Stimulated activated CD4-positive, alpha-beta T cell treated with anti-CD3 and anti-CD28 coated beads, Interleukin-2, amount 100 ng/mL, for 24 hours (primary cell): ENCODE measurements around the gene RASSF1.

Experiments used
- DNase-seq, 2 donors: peaks; one replicate each; pipeline ENCODE4 v3.0.0-alpha.2; 2020

RASSF1 gene, protein sequence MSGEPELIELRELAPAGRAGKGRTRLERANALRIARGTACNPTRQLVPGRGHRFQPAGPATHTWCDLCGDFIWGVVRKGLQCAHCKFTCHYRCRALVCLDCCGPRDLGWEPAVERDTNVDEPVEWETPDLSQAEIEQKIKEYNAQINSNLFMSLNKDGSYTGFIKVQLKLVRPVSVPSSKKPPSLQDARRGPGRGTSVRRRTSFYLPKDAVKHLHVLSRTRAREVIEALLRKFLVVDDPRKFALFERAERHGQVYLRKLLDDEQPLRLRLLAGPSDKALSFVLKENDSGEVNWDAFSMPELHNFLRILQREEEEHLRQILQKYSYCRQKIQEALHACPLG

DNA sequence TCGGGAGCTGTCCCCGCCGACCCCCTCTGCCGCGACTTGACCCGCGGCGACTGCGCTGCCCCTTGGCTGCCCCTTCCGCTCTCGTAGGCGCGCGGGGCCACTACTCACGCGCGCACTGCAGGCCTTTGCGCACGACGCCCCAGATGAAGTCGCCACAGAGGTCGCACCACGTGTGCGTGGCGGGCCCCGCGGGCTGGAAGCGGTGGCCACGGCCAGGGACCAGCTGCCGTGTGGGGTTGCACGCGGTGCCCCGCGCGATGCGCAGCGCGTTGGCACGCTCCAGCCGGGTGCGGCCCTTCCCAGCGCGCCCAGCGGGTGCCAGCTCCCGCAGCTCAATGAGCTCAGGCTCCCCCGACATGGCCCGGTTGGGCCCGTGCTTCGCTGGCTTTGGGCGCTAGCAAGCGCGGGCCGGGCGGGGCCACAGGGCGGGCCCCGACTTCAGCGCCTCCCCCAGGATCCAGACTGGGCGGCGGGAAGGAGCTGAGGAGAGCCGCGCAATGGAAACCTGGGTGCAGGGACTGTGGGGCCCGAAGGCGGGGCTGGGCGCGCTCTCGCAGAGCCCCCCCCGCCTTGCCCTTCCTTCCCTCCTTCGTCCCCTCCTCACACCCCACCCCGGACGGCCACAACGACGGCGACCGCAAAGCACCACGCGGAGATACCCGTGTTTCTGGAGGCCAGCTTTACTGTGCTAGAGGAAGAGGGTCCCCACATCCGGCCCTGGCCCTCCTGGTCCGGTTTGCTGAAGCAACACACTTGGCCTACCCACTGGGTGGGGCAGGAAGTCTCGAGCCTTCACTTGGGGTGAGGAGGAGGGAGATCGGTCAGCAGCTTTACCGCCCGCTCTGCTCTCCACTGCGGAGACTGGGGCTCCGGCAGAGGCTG, at the start of gene RASSF1:
RASSF1 (minus strand) TSS at position 389 of the 882 bp plus-strand sequence; CDS start at position 358, 31 bp downstream.
- DNase-seq, result peak; percentile 69 to 84

DNA sequence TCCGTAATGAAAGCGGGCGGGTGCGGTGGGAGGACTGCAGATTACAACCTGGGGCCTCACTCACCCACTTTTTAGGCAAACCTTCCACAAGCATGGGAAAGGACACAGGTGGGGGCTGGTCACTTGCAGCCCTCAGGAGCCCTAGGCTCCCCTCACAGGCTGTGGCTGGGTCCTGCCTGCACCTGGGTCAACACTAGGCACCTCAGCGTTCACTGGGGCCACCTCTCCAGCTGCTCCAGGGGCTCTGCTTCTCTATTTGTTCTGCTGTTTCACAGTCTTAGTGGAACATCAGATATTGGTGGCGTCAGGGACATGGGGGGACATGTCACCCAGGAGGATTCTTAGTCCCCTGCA, 48.8 kb upstream of the RASSF1 start:
- DNase-seq, result no peak

DNA sequence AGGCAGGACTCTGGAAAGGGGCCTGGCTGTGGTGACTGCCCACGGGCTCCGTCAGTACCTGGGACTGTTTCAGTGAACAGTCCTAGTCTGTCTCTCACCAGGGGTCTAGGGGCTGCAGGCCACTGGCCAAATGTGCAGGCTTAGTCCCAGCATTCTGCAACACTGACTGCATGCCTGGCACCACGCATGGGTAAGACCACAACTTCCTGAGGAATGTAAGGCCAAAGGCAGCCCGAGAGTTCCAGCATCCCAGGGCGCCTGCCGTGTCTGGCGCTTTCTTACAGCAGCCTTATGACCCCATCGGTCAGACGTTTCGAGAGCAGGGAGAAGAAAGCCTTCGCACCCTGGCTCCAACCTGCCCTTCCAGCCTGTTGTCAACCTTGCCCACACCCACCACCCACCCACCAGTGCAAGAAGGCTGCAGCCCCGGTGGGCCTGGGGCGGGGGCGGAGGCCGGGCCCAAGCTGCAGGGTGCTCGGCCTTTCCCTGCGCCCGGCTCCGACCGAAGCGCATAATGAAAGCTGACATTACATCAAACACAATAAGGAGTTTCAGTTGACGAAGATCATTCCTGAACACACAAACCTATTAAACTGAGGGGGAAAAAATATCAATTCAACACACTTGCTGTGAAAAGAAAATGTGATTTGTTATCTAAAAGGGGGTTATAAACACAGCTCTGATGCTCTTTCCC, 48.2 kb upstream of the RASSF1 start:
- no peak for DNase-seq

DNA sequence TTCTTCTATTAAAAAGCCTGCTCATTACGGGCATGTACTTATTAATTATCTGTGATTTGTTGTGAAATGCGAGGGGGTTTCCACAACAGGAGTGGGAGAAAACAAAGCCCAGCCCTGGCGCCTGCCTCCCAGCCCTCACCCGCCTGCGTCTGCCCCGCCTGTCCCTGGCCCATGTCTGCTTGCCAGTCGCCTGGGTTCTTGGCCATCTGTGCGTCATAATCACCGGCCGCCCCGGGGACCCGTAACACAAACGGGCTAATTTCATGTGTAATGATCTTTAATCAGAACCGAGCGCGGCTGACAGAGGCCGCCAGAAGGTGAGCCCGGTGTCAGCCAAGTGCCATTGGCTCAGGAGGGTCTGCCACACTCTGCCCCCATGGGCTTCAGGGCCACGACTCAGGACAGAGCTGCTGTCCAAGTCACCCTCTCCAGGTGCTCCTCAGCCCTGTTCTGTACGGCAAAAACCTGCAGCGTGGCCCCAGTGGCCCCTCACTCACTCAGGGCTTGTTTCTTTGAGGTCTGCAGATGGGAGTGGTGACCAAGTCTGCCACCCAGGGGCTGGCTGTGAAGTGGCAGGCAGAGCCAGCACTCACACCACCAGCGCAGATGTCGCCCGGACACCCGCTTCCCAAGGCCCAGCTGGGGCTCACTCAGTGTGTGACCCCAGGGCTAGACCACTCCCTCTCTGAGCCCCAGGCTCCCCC, 47.5 kb upstream of the RASSF1 start:
- no peak for DNase-seq

DNA sequence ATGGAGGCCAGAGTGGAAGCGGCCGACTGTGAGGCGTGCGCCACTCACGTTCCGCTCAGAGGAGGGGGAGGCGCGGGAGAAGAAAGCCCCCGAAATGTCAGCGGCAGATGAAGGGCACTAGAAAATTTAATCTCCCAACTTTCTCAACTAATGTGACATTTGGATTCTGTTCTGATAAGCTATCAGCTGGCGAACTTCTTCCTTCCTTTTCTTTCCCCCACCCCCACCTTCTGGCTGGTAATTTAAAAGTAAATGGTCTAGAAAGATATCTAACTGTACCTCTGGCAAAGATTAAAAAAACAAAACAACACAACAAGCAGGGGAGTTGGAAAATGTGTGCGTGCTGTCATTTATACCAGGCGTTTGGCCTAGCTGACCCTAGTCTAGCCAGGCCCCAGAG, 45.1 kb upstream of the RASSF1 start:
- no peak for DNase-seq

DNA sequence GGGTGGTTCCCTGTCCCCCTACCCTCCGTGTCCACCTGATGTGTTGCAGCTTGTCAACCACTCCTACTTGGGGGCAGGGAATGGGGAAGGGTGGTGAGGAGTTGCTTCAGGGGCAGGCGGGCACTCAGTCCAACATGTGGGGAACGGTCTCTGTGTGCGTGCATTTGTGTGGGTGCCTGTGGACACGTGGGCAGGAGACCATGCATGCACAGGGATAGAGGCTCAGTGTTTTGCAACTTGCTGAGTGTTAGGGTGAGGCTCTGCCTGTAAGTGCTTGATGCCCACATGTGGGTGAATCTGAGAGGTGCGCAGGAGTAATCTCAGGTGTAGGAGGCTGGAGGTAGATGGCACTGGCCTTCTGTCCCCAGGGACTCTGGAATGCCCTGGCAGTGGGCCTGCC, 43.1 kb upstream of the RASSF1 start:
- no peak for DNase-seq

DNA sequence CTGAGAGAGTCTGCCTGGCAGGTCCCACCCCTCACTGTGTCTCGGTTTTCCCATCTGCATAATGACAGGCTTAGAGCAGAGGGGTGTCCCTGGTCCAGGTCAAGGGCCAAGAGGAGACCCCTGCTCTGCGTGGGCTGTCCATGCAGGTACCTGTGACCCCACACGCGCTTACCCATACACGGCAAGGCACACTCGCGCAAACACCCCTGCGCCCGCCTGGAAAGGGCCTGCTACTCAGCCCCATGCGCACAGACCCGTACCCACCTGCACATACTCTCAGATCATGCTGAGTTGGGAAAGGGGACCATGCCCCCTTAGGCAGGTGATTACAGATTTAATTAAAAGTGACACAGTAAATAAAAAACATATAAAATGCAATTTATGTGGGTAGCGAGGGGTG, 42.1 kb upstream of the RASSF1 start:
- no peak for DNase-seq

DNA sequence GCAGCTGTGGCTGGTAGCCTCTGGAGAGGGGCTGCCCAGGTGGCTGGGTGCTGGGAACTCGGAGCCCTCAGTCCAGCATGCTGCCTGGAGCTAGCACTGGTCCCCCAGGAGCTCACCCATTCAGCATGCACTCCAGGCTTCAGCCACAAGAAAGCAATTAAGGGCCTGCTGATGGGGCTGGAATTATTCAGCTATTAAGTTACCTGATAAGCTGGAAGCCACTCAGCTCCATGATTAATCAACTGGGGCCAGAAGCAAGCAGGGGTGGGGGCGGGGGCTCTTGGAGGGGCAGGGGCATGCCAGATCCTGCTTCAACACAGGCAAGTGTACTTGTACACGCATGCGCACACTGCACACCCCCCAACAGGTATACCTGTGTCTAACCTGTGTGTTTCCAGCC, 40.7 kb upstream of the RASSF1 start:
- DNase-seq, result no peak

DNA sequence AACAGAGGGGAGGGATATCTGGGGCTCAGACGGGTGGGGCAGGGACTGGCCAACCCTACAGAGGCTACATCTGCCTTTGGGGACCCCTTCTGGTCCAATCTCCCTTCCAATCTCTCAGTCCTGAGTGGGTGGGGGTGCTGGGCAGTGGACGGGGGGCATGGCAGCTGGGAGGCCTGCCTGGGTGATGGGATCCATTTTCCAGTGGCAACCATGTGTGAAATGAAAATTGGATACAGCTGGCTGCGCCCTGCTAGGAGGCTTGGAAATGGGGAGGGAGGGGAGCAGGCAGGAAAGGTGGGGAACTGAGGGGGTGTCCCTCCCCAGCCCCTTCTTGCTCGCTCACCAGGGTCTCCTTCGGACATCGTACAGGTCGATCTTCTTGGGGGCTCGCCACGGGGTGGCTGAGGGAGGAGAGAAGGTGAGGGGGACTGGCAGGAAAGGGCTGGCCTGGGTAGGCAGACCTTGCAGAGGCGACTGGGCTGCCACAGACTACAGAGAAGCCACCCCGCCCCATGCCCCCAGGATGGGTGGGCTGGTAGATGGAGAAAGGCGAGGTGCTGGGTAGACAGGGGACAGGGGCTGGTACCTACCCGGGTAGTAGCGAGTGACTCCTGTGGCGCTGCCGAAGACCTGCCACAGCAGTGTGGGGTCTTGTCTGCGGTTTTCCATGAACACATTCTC, 39.9 kb upstream of the RASSF1 start:
- DNase-seq, result no peak

DNA sequence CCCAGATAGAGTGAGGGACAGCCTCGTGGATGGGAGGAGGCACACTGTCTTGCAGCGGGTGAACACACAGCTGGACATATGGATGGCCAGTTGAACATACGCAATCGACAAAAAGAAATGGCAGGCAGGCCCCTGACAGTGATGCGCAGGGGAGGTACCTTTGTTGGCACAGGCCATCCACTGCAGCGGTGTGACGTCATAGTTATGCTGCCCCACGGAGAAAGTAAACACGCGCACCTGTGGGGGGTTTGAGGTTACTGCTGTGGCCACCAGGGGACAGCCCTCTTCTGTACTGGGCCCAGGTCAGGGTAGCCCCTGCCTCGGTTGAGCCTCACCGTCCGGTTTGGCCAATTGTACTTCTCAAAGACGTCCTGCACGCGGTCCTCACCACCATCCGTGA, 38.1 kb upstream of the RASSF1 start:
- DNase-seq, result no peak

DNA sequence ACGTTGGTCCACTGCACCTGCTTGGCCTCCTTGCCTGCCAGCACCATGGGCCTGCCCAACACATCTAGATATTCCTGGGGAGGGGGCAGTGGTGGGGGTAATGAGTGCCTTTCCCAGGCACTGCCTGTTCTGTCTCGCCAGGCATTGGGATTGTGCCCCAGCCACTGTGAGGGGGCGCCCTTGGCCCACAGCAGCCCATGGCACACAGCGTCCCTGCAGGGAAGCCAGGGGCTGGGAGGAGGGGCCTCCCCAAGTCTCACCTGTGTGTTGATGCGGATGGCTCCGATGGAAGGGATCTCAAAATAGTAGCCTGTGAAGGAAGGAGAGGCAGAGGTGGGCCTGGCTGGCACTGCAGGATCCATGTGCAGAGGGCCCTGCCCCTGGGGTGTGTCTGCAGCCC, 37.4 kb upstream of the RASSF1 start:
- no peak for DNase-seq

DNA sequence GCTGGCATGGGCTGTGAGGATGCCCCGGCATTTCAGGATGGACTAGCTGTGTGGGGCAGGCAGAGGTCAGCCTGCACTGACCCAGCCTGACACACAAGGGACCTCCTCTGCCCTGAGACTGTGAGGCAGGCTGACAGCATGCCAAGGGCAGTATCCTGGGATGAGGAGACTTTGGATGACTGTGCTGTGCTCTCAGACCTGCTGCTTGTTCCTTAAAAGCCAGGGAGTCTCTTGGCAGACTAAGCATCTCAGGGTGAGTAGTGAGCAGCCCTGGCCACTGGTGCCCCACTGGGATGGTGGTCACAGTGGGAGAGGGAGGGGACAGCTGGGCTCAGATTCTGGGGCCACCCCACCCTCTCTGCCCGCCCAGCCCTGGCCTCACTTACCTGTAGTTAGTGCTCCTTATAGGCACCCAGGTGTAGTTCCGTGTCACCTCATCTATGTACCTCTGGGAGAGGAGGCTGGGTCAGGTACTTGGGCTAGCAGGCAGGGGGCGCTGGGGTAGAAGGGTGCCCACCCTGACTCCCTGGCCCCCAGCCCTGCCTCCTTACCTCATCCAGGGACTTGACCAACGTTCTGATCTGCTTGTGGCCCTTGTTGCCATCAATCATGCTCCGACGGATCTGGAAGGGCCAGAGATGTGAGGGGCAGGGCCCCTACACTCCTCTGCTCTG, 34.8 kb upstream of the RASSF1 start:
- no peak for DNase-seq

DNA sequence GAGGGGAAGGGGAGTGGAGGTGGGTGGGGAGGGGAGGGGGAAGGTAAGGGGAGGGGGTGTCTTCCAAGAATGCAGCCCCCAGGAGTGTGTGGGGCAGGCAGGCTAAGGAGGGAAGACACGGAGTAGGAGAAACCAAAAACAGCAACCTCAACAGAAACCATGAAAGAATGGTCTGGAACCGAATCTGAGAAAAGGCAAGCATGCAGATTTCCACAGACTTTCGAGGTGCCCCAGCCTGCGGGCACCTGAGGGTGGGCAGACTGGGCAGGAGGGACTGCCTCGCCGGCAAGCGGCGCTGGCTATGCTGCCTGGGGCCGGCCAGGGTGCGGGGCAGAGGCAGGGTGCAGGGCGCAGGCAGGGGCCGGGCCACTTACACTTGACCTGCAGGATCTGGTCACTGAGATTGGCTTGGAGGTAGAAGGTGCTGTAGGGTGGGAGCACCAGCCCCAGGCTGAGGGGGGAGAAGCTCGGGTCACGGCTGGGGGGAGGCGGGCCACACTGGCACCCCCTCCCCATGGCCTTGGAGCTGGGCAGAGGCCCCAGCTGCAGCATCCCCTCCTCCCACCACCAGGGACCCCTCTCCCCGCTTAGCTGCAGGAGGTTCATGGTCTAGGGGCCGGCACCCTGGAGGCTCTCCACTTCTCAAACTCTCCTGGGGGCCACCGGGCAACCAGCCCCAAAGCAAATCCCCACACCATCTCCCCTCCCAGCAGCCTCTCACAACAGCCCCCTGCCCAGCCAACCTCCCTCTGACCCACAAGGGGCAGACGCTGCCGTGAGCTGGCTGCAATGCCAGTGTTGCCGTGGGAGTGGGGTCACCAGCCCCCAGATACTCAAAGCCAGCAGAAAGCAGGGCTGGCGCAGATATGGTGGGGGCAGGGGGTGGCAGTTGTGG, 34.0 kb upstream of the RASSF1 start:
- DNase-seq, result no peak

DNA sequence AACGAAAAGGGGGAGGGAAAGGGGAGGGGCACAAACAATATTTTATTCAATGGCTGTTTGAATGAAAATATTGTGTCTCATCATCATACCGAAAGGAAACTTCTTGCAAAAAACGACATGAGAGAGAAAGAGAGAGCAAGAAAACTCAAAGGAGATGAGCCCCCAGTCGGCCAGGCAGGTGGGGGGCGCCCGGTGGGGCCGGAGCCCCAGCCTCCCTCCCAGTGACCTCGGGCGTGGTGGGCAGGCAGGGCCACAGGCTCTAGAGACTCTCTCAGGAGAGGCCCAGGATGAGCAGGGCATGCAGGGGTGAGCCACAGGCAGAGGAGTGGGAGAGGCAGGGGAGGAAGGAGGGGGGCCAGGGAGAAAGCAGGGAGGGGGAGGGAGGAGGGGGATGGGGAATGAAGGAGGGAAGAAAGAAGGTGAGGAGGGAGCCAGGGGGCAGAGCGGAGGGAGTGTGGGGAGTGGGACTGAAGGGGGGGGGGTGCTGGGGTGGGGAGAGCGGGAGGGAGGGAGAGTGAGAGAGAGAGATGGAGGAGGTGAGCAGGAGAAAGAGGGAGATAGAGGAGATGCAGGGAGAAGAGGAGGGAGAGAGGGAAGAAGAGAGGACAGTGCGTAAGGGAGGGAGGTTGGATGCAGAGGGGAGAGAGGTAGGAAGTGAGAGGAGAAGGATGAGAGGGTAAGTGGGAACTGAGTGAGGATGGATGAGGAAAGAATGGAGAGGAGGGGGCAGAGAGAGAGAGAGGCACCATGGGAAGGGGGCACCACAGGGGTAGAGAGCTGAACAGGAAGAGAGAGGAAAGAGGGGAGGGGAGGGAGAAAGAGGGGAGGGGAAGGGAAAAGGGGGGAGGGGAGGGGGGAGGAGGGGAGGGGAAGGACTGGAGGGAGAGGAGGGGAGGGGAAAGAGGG, 32.8 kb upstream of the RASSF1 start:
- DNase-seq, result no peak

DNA sequence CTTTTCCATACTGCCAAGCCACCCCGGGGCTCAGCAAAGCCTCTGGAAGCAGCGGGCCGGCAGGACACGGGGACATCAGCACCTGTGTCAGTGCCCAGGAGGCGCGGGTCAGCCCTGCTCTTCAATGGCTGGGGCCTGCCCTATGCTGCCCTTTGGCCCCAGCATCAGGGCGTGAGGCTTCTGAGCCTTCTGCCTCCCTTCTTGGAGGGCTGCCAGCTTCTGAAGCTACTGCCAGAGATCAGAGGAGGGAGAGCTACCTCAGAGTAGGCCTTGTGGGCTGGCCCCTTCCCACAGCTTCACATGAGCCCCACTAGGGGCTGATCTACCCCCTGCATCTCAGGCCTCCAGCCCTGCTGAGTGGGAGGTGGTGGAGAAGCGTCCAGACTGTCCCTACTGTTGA, 31.7 kb upstream of the RASSF1 start:
- DNase-seq, result no peak

DNA sequence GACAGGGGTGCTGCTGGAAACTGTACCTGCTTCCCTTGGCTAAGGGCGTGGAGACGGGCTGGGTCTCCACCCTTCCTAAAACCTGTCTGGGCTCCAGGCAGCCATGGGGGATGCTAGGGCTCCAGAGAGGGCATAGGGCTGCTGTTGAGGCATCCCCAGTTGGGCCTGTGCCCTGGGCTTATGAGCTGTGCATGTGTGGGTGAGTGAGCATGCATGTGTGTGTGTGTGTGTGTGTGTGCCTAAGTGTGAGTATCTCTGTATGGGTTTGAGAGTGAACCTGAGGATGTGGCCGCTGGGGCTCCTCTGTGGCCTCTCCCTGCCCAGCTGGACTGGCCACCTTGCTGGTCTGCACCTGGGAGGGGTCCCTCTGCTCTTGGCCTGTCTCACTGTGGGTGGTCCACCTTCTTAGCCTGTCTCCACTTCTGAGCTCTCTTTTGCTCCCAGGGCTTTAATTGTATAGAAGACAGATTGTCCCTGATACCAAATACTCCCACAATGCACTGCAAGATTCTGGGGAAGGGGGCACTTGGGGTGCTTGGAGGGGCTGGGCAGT, 30.6 kb upstream of the RASSF1 start:
- no peak for DNase-seq

DNA sequence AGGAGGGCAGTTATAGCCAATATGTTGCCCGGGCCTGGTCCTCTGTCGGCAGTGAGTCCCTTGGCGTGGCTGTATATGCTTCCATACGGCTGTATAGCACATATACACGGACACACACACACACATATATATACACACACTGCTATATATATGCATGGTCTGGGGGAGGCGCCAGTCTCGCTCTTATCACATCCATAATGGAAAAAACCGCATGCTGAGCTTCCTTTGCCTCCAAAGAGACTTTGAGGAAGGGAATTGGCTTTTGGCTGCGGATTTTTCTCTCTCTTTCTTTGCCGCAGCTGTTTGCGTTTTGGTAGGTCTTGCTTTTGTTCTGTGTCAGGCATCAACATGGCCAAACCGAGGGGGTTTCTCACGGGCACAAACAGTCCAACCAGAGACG, 30.0 kb upstream of the RASSF1 start:
- no peak for DNase-seq

DNA sequence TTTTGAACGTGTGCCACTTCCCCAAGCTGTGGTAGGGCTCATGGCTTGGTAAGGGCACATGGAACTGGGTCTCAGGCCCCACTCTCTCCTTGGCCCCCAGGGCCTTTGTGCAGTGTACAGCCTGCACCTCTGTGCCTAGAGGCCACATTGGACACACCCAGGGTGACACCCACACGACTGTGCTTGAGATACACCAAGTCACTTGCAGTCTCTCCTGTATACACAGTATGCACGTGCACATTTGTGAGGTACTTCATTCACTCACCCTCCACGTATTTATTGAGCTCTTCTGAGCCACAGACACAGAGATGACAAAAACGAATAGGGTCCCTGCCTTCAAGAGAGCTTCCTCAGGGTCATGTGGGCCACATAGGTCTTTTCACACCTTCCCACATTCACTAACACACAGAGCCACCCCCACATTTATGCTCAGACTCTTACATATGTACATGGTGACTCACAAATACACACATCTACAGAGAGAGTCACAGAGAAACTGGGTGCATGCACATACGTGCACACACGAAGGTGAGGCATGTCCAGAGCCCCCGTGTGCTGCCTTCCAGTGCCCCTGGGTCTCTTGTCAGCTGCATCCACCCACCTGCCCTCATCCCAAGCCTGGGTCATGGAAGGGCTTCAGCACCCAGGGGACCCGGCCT, 28.5 kb upstream of the RASSF1 start:
- DNase-seq, result no peak

DNA sequence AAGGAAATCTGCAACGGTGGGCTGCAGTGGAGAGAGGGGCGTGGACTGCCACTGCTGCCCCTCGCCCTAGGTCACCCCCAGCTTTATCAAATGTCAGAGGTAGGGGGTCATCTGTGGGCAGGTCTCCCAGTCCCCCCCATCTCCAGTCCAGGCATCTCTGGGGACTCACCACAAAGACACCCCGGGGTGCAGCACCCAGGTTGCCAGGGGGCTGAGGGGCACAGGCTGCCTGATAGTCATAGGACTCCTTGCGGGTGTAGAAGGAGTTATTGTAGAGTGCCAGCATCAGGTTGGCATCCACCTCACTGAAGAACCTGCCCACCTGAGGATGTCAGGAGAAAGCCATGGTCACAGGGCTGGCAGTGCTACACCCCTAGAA, 25.2 kb upstream of the RASSF1 start:
- no peak for DNase-seq
